Smooth muscle cell (in vitro differentiated cells): Measurements from ENCODE around the gene ZNF106. TPM values are rescaled to one million over a fixed set of nuclear protein-coding genes. Genes with fewer than 3 reads are reported as not detected.

Experiments
- DNase-seq: peaks from one replicate; lab custom pipeline; 2025; ENCODE audit not compliant: unreplicated experiment; lab: John Stamatoyannopoulos, UW
- H2AFZ ChIP-seq: fragments of 200-600 bp; sonication (generic); 2 replicates; pipeline ENCODE4 v1.6.0; 2016; ENCODE audit warnings: antibody characterized with exemption, low read depth, mild to moderate bottlenecking
- H3F3A ChIP-seq: fragments of 200-600 bp; sonication (generic); 2 replicates; pipeline ENCODE4 v1.6.0; 2017; ENCODE audit warnings: antibody characterized with exemption, low read depth
- H3K27ac ChIP-seq: fragments of 200-600 bp; sonication (generic); 2 replicates; pipeline ENCODE4 v1.5.1; 2016; ENCODE audit warnings: low read depth, mild to moderate bottlenecking
- H3K27me3 ChIP-seq: fragments of 200-600 bp; sonication (generic); 2 replicates; pipeline ENCODE4 v1.6.1; 2016; ENCODE audit warnings: low read depth, mild to moderate bottlenecking
- H3K36me3 ChIP-seq: fragments of 200-600 bp; sonication (generic); 2 replicates; pipeline ENCODE4 v1.5.1; 2016; ENCODE audit warnings: low read depth
- H3K4me1 ChIP-seq: fragments of 200-600 bp; sonication (generic); 2 replicates; pipeline ENCODE4 v1.5.1; 2016; ENCODE audit warnings: low read depth
- H3K4me2 ChIP-seq: fragments of 200-600 bp; sonication (generic); 2 replicates; pipeline ENCODE4 v1.6.0; 2016; ENCODE audit warnings: mild to moderate bottlenecking
- H3K4me3 ChIP-seq: fragments of 200-600 bp; sonication (generic); 2 replicates; pipeline ENCODE4 v1.5.1; 2016; ENCODE audit warnings: mild to moderate bottlenecking
- H3K79me2 ChIP-seq: fragments of 200-600 bp; sonication (generic); 2 replicates; pipeline ENCODE4 v1.6.0; 2016; ENCODE audit warnings: low read depth, mild to moderate bottlenecking
- H3K9ac ChIP-seq: fragments of 200-600 bp; sonication (generic); 2 replicates; pipeline ENCODE4 v1.6.0; 2016; ENCODE audit warnings: low read depth
- H3K9me3 ChIP-seq: fragments of 200-600 bp; sonication (generic); replicated peaks from 2 replicates; pipeline ENCODE4 v1.5.1; 2016; ENCODE audit warnings: low read depth
- H4K20me1 ChIP-seq: fragments of 200-600 bp; sonication (generic); 2 replicates; pipeline ENCODE4 v1.6.0; 2016; ENCODE audit warnings: low read depth
- CTCF ChIP-seq: fragments of 200-600 bp; sonication (generic); IDR thresholded peaks from 2 replicates; pipeline ENCODE4 v1.5.1; 2017; ENCODE audit warnings: borderline replicate concordance, mild to moderate bottlenecking, antibody characterized with exemption; ENCODE audit not compliant: insufficient read depth, poor library complexity, severe bottlenecking
- WGBS: methylation state at CpG from one replicate; pipeline ENCODE4 v1.1.7; 2016; ENCODE audit warnings: low lambda C conversion rate; 5-methylcytosine and 5-hydroxymethylcytosine counted together
- polyA plus RNA-seq: library from polyadenylated mRNA; unstranded; fragments of >200 nt; fragmentation: Nextera tagmentation; extraction: Ambion mirVana; gene quantifications from 2 replicates; pipeline ENCODE4 v1.2.1, GENCODE V29; 2016
- total RNA-seq: library from RNA; depleted of rRNA; stranded (reverse); fragments of >200 nt; gene quantifications from 2 replicates; pipeline ENCODE4 v1.2.3, GENCODE V29; 2014

ZNF106 gene
- total and polyA plus RNA-seq, 2 experiments from 2014 or later, result 24.5 to 27.2 TPM

GRCh38 chr15:42367041-42367440 is 123.9 kb downstream of the ZNF106 start:
- Histone ChIP-seq H4K20me1 (no peaks in the 10 kb centered on the region), H3K4me2 (no peak overlapping the region), H3K27ac (no peak overlapping the region), H3K9me3 (no peaks in the 10 kb centered on the region), H3K4me1 (no peaks in the 10 kb centered on the region), H3K4me3 (no peak overlapping the region), H3F3A (no peaks in the 10 kb centered on the region), H3K36me3 (no peaks in the 10 kb centered on the region), H3K79me2 (no peaks in the 10 kb centered on the region), H3K27me3 (no peaks in the 10 kb centered on the region), H3K9ac (no peak overlapping the region), H2AFZ (no peak overlapping the region)
- no peak for DNase-seq
- WGBS, result 91% methylated on average over 5 of the region's 5 CpGs
- no peak for TF ChIP-seq CTCF

GRCh38 chr15:42365921-42366550 is 124.9 kb downstream of the ZNF106 start:
- H2AFZ ChIP-seq, result no peak overlapping the region
- TF ChIP-seq CTCF, result no peak

GRCh38 chr15:42364529-42364928 is 126.4 kb downstream of the ZNF106 start:
- no peaks in the 10 kb centered on the region for H3K36me3 ChIP-seq
- H3F3A ChIP-seq, result no peaks in the 10 kb centered on the region
- no peaks in the 10 kb centered on the region for H3K27me3 ChIP-seq
- H3K4me2 ChIP-seq, result no peak overlapping the region
- H2AFZ ChIP-seq, result no peak overlapping the region
- H3K9ac ChIP-seq, result no peak overlapping the region
- H3K79me2 ChIP-seq, result no peaks in the 10 kb centered on the region
- no peak for TF ChIP-seq CTCF
- no peak overlapping the region for H3K4me3 ChIP-seq
- WGBS, result 59% methylated on average over 1 of the region's 1 CpG
- H3K4me1 ChIP-seq, result no peaks in the 10 kb centered on the region
- H4K20me1 ChIP-seq, result no peaks in the 10 kb centered on the region
- DNase-seq, result no peak
- H3K9me3 ChIP-seq, result no peaks in the 10 kb centered on the region
- no peak overlapping the region for H3K27ac ChIP-seq

More at GRCh38 chr15:42365921-42366550, 124.9 kb downstream of the ZNF106 start:
- Histone ChIP-seq H3K27ac (no peak overlapping the region), H3F3A (no peaks in the 10 kb centered on the region), H3K27me3 (no peaks in the 10 kb centered on the region), H3K9me3 (no peaks in the 10 kb centered on the region), H3K79me2 (no peaks in the 10 kb centered on the region), H3K36me3 (no peaks in the 10 kb centered on the region), H3K4me3 (no peak overlapping the region), H4K20me1 (no peaks in the 10 kb centered on the region), H3K4me1 (no peaks in the 10 kb centered on the region), H3K9ac (no peak overlapping the region), H3K4me2 (no peak overlapping the region)
- DNase-seq, result no peak
- WGBS, result 87% methylated on average over 5 of the region's 5 CpGs

- no peaks in the 10 kb centered on the region for H3K27me3 ChIP-seq
- no peak overlapping the region for H3K27ac ChIP-seq
- H3F3A ChIP-seq, result no peaks in the 10 kb centered on the region
- no peak for TF ChIP-seq CTCF
- no peaks in the 10 kb centered on the region for H3K36me3 ChIP-seq
- DNase-seq, result no peak
- H2AFZ ChIP-seq, result no peak overlapping the region
- no peak overlapping the region for H3K9ac ChIP-seq
- H3K4me3 ChIP-seq, result no peak overlapping the region
- H3K9me3 ChIP-seq, result no peaks in the 10 kb centered on the region
- no peak overlapping the region for H3K4me2 ChIP-seq
- H3K4me1 ChIP-seq, result no peaks in the 10 kb centered on the region
- no peaks in the 10 kb centered on the region for H3K79me2 ChIP-seq
- H4K20me1 ChIP-seq, result no peaks in the 10 kb centered on the region
Observed at GRCh38 chr15:42363942-42364341, 127.0 kb downstream of the ZNF106 start.
